H1 (cell line): ENCODE results near the gene ELL2. TPM values are rescaled to one million over a fixed set of nuclear protein-coding genes. Genes with fewer than 3 reads are reported as not detected.

ENCODE experiments used
- BCL11A ChIP-seq, 2 experiments: IDR thresholded peaks; one replicate each; pipeline ENCODE4 v1.6.1; 2011; ENCODE audit warnings: low read depth in 2 of 2, low read length in 2 of 2, mild to moderate bottlenecking in 2 of 2
- CHD1 ChIP-seq: IDR thresholded peaks from 2 replicates; pipeline ENCODE4 v1.6.1; 2012; ENCODE audit warnings: low read depth, low read length, improper control_type of control experiment
- GTF2F1 ChIP-seq: IDR thresholded peaks from 2 replicates; pipeline ENCODE4 v1.6.1; 2012; ENCODE audit warnings: low read depth, low read length, improper control_type of control experiment, borderline replicate concordance
- POLR2A ChIP-seq, 2 experiments: IDR thresholded peaks; 1 replicate in 1 of 2; 2 replicates in 1 of 2; pipeline ENCODE4 v1.6.1; 2011; ENCODE audit warnings: low read depth in 2 of 2, low read length in 2 of 2, mild to moderate bottlenecking in 2 of 2; ENCODE audit errors: control extremely low read depth in 1 of 2
- RBBP5 ChIP-seq: IDR thresholded peaks from 2 replicates; pipeline ENCODE4 v1.7.1; 2012; ENCODE audit warnings: low read depth, mild to moderate bottlenecking, inconsistent platforms, low read length, moderate library complexity, borderline replicate concordance
- SP4 ChIP-seq: IDR thresholded peaks from 2 replicates; pipeline ENCODE4 v1.6.1; 2012; ENCODE audit warnings: low read length, inconsistent platforms
- polyA plus RNA-seq, 7 experiments: library from polyadenylated mRNA; depleted of rRNA in 3 of 7; stranded (reverse) in 5 of 7; unstranded in 2 of 7; fragments of >200 nt in 5 of 7; fragments of 200-250 nt in 2 of 7; gene quantifications; 1 replicate in 5 of 7; 2 replicates in 1 of 7; 4 replicates in 1 of 7; pipeline versions ENCODE4 v1.2.1 to v1.2.3, GENCODE V29; 2011 to 2013; ENCODE audit warnings: missing spikeins in 2 of 7, mixed read lengths in 2 of 7
- total RNA-seq: library from RNA; stranded (reverse); fragmentation: NEBNext Ultra II Directional; extraction: Animal tissue kit (Norgen Biotek cat#: 25700); gene quantifications from 2 replicates; pipeline ENCODE4 v1.2.1, GENCODE V29; 2021

ELL2 gene
- total and polyA plus RNA-seq, 2 of the 8 experiments (the other 6 are each of a cell fraction or from before 2014, with no cell fraction given), result 6.3 to 29.4 TPM

DNA sequence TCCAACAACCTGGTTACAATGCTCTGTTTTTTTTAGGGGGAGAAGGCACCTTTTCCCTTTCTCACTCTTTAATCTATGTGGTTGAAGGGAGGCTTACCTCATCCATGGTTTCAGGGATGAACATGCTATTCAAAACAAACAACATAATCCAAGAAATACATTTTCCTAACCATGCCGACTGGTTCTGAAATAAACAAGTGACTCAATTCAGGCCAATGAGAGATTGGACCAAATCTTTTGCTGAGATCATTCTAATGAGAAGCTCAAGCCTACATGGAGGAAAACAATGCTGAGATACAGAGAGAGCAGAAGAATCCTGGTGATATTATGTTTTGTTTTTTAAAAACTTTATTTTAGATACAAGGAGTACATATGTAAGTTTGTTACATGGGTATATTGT, 46.8 kb upstream of the ELL2 start (continued):
- TF ChIP-seq RBBP5 (no peak), CHD1 (no peak), SP4 (no peak), POLR2A (IDR thresholded peaks at IDR 0.05; ENCODE audit: control extremely low read depth in 1 of 2, low read depth in 2 of 2, low read length in 2 of 2) (no peak), GTF2F1 (no peak), BCL11A (IDR thresholded peaks at IDR 0.05; ENCODE audit: low read depth in 2 of 2, low read length in 2 of 2) (no peak)
